Measurements from ENCODE around the gene ST6GALNAC1. TPM values are rescaled to one million over a fixed set of nuclear protein-coding genes. Genes with fewer than 3 reads are reported as not detected.

The ST6GALNAC1 gene
- total RNA-seq, 1 experiment from 2014 or later, result not detected

GRCh38 chr17:76617838-76618237, 25.7 kb downstream of the ST6GALNAC1 start:
- Histone ChIP-seq H3K9ac (ENCODE audit: low read length) (no peak overlapping the region), H3K27me3 (ENCODE audit: insufficient read depth, low read length) (no peaks in the 10 kb centered on the region), H3K79me2 (ENCODE audit: insufficient read depth, low read length) (no peaks in the 10 kb centered on the region), H3K36me3 (ENCODE audit: control insufficient read depth in 1 of 2, insufficient read depth in 2 of 2, low read length in 2 of 2) (no peaks in the 10 kb centered on the region), H3K27ac (ENCODE audit: low read depth, low read length) (no peak overlapping the region), H4K20me1 (ENCODE audit: insufficient read depth) (no peaks in the 10 kb centered on the region), H3K4me2 (ENCODE audit: low read length) (no peak overlapping the region), H2AFZ (ENCODE audit: low read depth, low read length, poor library complexity, severe bottlenecking) (no peak overlapping the region), H3K4me1 (ENCODE audit: control insufficient read depth in 1 of 2, insufficient read depth in 2 of 2, low read length in 2 of 2) (peaks cover 7 to 15% of the 10 kb centered on the region in 2 experiments; a peak in 3 of 4 replicates), H3K4me3 (replicated peaks in 1 of 2; ENCODE audit: low read depth in 1 of 2, low read length in 2 of 2) (no peak overlapping the region), H3K9me3 (ENCODE audit: control insufficient read depth in 1 of 2, insufficient read depth in 1 of 2, low read depth in 1 of 2, low read length in 2 of 2) (no peaks in the 10 kb centered on the region; a peak in 1 of 4 replicates), H3K9me2 (ENCODE audit: insufficient read depth) (no peaks in the 10 kb centered on the region)
- RAD21 ChIA-PET (ENCODE audit: low non-redundant PET in 1 of 2, low total read pairs in 2 of 2, uncharacterized antibody in 2 of 2, unreplicated experiment in 2 of 2), result no interaction called here
- ATAC-seq (no peak), DNase-seq (ENCODE audit: low read depth, low spot score) (no peak)
- BruUV-seq (replicated peaks), result no TSS peak
- TF ChIP-seq ZBTB33 (IDR thresholded peaks at IDR 0.05; ENCODE audit: extremely low read depth, insufficient replicate concordance, low read length), result no peak
- TF ChIP-seq REST (IDR thresholded peaks at IDR 0.05; ENCODE audit: low read depth), result no peak
- POLR2A ChIA-PET, result no interaction called here
- intact Hi-C loops (cut with micrococcal nuclease), result no loop called here
- CTCF ChIA-PET, result interaction anchor here (1.0 kb wide), 1 partner anchor 95 kb away, joined by 3 read pairs; no protein-coding TSS in a partner anchor

All from HCT116 (cell line).